Femur (tissue), 1 donor: ENCODE measurements around the gene INPP4B.
"Not testable (repeated sequence)": the region's sequence is repeated elsewhere in the genome, so short reads cannot be mapped to it uniquely, and the experiment has no call there.

Experiments
- DNase-seq: peaks from one replicate; pipeline ENCODE4 v3.0.0-alpha.2; 2017

INPP4B gene

DNA sequence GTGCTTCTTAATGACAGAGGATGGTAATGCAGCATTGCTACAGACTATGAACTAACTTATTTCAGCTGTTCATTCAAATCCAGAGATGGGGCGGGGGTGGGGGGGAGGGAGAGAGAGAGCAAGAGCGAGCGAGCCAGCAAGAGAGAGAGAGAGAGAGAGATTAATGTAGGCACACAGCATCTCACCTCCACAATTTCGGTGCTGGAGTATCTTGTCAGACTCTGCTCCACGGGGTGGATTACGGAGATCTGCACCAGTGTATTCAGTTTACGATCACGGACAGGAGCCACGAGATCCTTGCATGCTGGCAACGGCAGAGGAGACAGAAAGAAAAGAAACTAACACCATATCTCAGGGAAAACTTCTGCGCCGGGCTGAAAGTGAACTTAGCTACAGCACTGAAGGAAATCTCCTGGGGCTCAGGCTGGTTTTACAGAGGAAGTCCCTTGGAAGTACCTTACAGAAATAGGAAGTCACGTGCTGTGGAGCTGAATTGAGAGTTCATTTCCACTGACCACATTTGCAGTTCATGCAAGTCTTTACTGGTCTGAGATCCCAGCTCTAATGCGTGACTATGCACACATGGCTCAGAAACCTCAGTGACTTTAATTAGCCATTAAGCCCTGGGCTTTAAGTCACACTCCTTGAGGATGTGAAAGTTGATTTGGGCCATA is 440.9 kb downstream of the INPP4B start:
- DNase-seq, result peak; percentile 74

DNA sequence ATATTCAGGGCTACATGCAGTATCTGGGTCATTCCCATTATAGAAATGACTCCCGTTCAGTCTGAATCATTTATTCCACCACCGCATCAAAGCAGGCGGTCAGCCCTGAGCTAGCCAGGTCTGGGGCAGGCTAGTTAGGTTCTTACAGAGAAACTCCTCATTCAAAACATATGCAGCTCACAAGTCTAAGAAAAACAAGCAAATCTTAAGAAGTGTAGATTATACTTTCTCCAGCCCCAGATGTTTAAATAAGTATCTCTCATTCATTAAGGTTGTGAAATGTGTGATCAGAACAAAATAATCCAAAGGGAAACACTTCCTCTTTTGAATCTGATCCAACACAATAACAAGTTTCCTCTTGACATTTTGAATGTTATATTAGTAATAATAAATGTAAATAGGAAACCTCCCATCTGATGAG is 441.9 kb downstream of the INPP4B start:
- DNase-seq, result peak; percentile 80

DNA sequence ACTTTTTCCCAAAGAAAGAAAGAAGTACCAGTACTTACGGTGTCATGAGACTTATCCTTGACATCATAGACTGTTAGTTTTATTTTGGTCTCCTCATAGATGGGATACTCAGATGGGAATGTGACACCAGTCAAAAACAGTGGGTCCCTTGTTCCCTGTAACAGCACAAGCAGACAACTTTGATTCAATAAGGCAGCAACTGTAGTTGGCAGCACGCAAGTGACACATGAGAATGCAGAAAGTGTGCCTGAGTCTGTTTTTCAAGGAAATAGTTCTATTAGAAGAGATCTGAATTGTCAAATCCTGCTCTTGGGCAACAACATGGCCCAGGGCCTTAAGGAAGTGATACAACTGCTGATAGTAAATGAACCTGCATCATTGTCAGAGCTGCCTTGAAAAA is 443.2 kb downstream of the INPP4B start:
- DNase-seq, result peak; percentile 52

DNA sequence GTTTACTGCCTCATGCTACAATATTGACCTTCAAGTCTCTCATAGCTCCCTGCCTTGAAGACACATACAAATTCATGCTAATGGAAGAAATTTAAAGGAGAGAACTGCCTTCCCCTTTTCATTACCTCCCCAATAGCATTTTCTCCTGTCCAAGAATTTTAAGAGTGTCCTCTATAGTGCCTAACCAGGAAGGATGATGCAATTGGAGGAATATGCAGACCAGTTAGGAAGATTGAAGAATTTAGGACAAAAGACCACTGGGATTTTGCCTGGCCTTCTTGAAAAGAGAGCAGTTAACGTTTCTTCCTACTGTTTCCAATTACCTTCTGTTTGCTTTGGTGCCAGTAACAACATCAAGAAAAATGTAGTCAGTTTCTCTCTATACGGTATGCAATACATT is 443.9 kb downstream of the INPP4B start:
- no peak for DNase-seq

DNA sequence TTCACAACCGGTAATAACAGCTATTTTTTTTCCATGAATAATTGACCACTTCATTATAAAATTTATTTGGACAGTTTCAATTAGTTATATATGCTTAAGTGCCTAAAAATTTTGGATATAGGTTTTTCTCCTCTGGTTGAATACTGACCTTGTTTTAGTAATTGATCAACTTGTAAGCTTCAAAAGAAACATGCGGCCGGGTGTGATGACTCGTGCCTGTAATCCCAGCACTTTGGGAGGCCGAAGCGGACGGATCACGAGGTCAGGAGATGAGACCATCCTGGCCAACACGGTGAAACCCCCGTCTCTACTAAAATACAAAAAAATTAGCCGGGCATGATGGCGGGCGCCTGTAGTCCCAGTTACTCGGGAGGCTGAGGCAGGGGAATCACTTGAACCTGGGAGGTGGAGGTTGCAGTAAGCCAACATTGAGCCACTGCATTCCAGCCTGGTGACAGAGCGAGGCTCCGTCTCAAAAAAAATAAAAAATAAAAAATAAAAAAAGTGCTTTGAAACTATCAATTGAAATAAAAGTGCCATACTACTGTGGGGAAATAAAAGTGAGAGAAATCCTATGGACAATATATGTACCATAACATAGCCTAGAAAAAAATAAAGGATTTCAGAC is 448.6 kb downstream of the INPP4B start:
- DNase-seq, result not testable (repeated sequence)

DNA sequence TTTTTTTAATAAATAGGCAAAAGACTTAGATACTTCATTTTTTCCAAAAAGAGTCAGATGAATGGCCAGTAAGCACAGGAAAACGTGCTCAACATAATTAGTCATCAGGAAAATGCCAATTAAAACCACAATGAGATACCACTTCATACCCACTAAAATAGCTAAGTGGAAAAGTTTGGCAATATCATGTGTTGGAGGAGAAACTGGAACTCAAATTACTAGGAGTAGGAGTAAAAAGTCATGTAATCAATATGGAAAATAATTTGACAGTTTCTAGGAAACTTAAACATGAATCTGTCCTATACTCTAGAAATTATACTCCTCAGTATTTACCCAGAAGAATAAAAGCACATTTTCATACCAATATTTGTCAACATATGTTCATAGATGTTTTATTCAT is 449.8 kb downstream of the INPP4B start:
- no peak for DNase-seq

DNA sequence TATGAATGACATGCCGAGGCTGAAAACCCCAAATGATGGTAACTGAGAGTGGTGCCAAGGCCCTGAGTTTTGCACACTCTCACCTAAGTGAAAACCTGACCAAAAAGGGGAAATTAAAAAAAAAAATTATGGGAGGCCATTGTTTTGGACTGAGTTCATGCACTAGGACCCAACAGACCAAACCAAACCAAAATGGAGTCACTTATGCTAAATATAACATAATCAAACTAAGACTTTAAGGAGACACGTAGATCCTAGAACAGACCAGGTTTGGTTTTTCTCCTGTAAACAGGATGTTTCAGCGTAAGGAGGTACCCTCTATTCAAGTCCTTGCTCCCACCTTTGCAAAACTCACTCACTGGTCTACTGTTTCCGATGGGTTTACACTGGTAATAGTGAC is 453.0 kb downstream of the INPP4B start:
- no peak for DNase-seq

DNA sequence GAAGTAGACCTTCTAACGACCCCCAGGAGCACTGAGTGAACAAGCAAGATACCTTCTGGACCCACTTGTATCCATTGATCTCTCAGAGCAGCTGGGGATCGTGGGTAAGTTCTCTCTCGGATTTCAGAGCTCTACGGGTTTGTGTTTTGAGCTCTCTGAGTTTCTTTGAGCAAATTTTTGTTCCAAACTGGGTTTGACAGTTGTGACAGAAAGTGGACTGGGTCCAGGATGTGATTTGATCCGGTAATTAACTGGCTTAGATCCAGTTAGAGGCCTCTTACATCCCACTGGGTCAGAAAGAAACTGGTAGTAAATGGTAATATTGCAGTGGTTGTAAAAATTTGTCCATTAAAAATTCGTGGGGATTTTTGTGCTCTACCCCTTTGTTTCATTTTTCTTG is 459.2 kb downstream of the INPP4B start:
- no peak for DNase-seq

DNA sequence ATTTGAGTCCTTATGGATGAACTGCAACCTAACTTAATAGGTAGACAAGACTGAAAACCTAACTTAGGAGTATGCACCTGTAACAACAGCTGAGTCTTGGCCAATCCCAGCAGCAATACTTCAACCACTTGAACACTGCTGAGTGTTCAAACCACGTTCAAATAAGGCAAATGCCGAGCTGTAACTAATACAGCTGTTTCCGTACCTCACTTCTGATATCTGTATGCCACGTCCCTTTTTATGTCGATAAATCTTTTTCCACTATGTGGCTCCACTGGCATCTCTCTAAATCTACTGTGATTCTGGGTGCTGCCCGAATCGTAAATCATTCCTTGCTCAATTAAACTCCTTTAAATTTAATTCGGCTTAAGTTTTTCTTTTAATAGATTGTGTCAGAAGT is 459.7 kb downstream of the INPP4B start:
- DNase-seq, result no peak

DNA sequence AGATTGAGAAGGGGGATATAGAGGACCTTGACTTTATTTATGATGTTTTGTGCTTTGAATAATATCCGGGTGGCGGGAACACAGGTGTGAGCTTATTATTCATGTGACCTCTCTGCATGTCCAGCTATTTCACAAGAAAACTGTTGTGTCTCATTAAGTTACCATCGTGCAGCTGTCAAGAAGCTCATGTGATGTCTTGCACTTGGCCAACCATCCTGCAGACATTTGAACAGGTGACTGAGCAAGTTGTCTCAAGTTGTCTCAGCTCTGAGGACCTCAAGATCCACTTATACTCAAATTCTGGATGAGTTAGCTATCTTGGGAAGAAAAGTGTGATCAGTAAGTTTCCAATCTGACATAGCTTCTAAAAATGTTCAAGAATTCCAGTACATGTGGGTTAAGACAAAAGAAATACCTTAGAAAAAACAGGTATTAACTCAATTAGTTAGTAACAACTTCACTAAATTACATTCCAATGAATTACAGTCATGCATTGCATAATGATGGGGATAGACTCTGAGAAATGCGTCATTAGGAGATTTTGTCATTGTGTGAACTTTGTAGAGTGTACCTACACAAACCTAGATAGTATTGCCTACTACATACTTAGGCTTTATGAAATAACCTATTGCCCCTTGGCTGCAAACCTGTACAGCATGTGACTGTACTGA is 462.2 kb downstream of the INPP4B start:
- no peak for DNase-seq

DNA sequence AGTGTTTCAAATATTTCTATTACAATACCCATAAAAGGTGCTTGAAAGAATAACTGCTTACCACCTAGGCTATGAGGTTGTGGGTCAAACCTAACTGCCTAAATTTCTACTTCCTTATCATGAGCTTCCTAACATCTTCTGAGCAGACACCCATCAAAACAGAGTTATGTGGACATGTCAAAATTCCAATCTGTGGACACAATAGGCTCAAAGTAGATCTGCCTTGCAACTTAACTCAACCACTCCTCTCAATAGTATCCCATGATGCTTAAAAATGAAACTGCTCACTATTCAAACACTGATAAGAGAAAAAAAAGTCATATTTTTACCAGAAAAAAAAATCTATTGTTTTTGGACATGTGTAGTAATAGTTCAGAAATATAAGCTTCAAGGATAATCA is 462.7 kb downstream of the INPP4B start:
- no peak for DNase-seq

DNA sequence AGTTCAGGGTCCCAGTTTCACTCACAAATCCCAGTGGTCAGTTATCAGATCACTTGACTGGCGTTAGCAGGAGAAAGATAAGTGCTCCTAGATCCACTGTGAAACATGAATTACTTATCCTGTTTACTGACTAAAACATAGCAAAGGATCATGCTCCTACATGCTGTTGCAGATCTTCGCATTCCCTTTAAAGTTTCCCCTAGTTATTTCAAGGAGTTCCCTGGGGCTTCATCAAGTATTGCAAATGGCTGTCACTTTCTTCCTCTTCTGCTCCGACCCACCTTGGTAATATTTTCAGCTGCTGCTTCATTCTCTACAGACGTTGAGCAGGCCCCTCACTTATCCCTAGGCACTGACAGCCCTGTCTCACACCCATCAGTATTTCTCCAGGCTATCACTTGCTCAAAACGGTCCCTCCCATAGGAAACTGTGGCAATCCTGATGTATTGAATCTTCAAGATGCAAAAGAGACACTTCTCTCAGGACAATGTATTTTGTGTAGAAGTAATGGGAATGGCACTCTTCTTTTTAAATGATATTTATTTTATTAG is 466.0 kb downstream of the INPP4B start:
- no peak for DNase-seq

DNA sequence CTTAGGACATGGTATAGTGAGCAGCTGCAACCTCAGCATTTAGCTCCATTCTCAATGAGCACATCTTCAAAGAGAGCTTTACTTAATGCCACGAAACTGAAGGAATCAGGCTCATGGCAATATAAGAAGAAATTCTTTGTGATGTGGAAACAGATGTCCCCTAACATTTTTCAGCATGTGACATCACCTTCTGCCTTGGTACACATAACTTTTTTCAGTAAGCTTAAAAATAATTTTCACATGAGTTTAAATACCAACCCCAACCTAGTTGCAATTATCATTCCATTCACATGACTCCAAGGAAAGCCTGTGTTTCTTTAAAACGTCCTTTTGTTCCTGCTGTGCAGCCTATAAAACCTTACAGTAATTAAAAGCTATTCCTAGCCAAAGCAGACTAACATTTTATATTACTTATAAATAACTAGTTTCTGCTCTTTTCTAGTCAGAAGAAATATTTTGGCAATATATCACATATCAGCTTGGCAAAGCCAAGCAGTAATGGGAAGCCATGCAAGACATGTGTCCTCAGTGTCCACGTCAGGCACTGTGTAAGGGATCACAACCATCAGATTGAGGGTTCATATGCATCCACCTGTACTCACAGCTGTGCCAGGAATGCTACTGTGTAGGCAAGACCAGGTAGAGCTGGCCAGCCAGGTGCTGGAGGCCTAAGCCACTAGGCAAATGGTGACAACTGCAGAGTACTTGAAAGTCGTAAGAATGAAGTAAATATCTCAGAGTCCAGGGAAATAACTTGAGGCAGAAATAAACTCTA is 466.6 kb downstream of the INPP4B start:
- DNase-seq, result no peak

DNA sequence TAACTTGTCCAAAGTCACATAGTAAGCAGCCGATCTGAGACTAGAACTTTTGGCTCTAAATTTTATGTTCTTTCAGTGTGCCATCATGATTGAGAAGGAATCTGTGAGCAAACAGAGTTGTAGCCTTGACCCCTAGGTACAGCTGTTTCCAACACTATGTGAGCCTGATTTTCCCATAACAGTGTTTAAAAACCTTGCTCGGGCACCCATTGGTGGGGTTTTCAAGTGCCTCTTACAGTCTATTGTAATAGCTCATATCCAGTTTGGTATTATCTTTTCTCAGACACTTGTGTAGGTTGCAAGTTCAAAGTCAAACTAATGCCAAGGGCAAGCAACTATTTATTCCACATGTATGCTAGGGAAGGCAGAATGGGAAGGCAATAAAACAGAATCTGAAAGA is 467.9 kb downstream of the INPP4B start:
- no peak for DNase-seq

DNA sequence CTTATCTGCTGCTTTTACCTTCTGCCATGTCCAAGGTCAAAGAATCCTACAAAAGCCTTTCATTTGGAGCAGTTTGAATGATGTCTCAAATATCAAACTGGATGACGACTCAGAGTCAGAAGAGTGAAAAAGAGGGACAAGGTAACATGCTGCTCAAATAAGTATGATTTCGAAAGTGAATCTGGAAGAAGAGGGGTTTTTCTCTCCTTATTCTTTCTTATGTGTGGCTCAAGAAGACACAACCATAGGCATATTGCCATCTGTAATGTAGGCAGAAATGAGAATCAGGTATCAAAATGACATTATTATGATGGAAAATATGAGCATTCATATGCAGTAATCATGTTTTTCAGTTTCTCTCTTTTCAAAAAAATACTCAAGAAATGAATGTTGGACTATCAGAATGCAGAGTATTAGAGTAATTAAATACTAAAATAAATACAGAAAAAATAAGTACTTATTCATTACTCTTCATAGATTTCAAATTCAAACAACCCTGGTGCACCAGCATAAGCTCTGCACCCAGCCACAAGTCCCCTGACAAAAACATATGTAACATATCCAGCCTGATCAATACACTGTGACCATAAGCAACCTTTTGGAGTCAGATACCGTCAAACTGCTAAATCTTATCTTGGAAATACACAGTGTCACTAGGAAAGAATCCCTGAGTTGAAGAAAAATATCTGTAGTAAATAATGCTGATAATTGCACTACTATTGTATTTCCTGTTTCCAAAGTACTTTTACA is 468.6 kb downstream of the INPP4B start:
- DNase-seq, result no peak

DNA sequence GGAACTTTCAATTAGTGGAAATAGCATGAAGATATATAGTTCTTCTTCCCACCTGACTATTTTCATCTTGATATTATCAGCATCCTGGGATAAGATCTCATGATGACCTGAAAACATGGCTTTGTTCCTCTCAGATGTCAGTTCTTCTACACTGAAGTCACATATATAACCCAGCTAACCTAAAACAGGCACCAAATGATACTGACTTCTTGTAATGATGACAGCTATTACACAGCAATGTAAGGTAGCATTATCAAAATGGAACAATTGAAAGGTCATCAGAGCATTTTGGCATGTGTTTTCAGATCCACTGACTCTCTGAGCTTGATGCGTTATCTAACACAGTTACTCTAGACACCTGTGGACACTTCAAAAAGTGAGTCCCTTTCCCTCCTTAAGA is 469.9 kb downstream of the INPP4B start:
- DNase-seq, result no peak

DNA sequence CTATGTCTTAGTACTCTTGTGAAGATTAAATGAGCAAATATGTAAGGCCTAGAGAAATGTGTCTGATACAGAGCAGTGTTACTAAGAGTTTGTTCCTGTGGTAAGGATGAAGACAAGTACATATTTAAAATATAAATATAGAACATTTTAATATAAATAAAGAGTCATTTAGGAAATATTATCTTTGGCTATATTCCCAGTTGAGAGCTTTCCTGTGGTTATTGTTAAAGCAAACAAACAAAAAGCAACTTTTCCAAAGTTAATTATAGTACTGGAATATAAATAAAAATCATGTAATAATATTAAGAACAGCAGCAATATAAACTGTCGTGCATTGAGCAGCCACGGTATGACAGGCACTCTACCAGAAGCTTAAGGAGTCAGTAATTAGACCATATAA is 472.5 kb downstream of the INPP4B start:
- DNase-seq, result no peak

DNA sequence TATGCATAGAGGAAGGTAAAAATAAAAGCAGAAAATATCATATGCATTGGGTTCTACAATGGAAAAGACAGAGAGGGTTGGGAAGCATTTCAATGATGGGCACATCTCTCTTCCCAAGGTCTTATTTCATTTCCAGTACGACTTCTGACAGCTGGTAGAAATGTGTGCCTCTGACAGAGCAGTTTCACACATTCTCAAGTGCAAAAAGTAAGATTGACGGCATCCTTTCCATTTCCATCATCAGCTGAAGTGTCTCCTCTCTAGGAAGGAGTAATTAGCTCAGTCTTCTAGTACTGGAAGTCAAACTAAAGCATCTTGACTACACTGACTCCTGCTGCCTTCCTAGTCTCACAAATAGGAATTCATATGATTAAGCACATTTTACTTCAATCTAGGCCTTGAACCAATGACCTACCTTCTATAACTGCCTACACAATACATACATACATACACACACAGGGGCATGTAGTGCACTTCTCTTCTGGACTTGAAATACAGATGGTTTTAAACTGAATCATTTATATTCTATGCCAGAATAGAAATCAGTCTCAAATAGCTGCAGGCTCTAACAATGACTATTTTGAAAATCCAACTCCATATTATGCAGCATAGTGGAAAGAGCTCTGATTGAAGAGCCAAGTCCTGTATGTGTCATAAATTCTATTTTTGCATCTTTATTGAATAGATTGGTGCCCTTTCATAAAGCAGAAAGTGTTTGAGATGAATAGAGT is 473.4 kb downstream of the INPP4B start:
- no peak for DNase-seq

DNA sequence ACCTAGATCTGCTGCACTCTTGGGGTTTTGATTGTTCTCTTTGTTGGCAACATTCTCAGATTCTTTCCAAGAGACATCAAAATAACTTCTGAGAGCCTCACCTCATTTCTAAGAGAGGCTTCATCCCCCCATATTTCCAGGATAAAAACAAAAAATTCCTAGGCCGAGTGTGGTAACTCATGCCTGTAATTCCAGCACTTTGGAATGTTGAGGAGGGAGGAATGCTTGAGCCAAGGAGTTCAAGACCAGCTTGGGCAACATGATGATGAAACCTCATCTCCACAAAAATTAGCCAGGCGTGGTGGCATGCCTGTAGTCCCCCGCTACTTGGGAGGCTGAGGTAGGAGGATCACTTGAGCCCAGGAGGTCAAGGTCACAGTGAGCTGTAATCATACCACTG is 477.0 kb downstream of the INPP4B start:
- no peak for DNase-seq

DNA sequence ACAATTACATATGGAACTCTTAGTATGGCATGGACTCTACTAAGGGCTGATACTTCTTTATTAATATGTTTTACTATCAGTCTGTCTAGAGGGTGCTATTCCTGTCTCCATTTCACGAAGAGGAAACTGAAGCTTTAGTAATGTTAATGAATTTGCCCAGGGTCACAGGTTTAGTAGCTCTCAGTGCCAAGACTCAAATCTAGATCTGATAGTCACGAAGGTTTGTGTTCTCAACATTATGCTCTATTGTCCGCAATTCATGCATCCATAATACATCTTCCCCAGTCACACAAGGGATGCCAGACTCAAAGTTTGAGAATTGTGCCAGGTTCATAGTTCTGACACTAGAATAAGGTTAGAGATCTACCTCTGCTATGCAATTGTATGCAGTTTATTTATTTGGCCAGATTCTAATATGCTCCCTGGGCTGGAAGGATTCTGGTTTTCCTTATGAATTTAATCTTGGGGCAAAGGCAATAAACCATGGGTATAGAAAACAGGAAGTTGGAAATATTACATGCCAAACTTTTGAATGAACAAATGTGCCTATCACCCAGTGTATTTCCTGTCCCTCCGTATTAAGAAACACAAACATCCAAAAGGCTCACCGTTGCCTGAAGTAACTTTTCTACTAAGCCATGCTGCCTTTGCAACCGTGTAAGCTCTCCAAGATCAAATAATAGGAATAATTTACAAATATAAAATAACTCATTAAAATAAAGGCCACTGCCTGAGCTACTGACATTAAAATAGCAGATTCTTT is 478.5 kb downstream of the INPP4B start:
- DNase-seq, result no peak

DNA sequence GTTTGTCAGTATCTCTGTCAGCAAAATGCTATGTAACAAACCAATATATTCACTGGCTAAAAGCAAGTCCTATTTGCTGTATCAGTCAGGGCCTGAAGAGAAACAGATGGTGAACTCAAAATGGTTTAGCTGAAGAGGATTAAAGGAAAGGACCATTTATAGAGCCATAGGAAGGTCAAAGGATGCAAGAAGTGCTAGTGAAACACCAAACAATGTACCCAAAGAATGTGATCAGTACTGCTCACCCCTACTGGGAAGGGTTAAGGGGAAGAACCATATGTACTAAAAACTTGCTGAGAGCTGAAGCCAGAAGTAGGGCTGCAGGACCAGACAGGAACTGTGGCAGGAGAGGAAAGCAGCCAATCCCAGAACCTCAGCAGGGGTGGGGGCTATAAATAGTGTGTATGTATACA is 479.3 kb downstream of the INPP4B start:
- DNase-seq, result no peak
